IPS DF 4.7 (cell line): ENCODE data around the gene HSD11B2.

Experiments used
- DNase-seq: peaks from one replicate; pipeline ENCODE4 v3.0.0-alpha.2; 2013; ENCODE audit warnings: low spot score; ENCODE audit errors: extremely low read depth

HSD11B2 gene

DNA sequence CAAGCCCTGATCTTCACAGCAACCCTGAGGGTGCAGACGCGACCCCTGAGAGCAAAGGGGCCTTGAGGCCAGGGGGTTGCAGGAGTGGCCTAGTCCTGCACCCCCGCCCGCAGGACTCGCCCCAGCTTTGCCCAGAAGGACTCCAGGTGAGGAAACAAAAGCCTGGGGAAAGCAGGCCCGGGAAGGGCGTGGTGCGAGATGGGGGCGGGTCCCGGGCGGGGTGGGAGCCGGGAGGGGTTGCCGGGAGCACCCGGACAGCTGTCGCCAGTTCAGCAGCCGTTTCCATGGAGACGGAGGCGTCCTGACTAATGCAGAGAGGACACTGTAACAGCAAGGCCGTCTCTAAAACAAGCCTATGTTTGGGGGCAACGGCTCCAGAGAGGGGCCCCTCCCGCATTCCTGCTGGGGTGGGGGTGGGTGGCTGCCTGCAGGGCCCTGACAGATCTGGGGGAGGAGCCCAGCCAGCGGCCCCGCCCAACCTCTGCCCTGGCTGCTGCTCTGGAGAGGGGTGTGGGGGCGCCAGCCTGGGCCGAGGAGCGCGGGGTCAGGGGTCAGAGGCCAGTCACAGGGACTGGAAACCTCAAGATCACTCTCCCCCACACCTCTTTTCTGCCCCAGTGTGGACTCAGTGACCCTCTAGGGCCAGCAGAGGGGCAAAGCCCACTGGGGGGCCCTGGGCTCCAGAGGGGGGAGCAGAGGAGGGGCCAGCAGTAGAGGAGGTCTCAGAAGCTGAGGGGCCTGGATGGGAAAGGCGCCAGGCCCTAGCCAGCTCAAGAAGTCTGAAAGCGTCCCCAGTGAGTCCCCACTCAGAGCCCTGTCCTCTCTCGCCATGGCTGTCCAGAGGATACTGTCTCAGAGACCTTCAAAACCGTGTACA, 34.5 kb upstream of the HSD11B2 start:
- no peak for DNase-seq

DNA sequence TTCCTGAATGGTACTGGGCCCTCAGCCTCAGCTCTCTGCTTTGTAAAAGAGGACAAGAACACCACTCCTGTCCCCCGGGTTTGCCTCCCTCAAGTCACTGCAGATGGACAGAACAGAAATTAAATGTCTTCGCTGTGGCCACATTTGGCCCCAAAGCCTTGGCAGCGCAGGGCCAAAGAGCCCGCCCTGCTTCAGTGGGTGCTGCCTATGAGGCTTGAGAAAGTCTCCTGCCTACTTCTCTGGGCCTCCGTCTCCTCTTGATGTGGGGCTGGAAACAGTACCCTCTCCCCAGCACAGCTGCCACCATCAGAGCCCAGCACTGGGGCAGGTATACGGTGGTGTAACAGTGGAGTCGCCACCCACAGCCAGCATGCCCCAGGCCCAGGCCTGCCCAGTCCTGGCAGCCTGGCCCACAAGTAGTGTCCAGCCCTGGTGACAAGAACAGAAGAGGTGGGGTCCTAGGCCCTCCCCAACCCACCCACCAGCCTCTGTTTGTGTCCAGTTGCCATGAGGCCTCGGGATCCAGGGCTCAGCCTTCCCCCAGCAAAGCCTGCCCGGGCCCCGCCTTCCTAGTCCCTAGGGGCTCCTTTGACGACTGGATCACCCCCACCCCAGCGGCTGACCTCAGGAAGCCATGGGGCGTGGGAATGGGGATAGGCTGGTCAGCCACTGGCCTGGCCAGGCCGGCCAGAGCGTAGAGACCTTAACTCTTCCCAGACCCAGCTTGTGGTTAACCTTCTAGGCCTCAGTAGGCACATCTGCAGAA, 33.7 kb upstream of the HSD11B2 start:
- no peak for DNase-seq

DNA sequence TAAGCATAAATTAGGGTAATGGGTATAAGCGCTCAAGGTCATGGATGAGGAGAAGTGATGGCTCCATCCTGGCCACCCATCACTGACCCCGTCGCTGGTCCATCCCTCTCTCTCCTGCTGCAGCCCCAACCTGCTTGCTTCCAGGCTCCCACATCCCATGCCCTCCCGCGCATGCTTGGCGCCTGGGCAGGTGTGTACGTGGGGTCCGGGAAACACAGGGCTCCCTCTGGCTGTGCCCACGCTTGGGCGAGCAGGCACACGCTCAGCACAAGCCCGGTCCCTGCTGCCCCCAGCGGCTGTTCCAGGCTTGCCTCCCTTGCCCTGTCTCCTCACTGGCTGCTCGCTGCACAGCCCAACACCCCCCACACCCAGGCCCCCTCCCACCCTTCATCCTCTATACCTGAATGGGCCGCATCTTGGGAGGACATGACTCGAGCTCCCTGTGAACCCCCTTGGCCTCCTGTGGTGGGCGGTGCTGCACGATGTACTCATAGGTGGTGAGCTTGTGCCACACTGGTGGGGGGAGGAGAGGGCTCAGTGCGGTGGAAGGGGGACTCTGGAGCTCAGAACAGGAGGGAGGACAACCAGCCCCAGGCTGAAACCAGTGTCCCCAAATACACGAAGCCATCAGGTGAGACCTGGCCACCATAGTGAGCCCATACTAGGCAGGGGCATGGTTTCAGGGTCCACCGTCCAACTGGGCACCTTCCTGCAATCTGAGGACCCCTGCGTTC, 32.9 kb upstream of the HSD11B2 start:
- DNase-seq = no peak

DNA sequence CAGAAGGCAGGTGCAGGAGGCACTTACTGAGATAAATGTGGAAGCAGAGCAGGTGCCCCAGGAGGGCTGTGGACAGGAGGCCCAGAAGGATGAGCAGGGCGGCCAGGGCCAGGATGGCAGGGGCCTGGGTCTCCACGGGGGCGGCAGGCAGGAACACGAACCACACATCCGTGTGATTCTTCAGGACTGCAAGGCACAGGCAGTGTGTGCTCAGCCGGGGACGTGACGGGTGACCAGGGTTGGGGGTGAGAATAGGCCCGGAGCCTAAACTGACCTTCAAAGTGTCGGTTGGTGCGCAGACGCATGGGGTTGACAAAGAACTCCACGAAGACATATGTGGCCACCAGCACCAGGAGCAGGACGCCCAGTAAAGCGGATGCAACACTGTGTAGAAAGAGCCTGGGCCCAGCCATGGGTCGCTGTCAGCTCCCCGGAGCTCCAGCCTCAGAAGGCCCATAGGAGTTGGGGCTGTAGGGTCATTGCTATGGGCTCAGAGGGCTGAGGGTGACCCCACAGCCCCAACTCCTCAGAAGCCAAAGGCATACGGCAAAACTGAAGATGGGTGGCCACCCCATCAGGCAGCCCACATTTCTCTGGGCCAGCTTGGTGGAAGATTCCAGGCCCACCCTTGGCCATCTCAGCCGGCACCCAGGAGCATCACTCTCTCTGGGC, 32.2 kb upstream of the HSD11B2 start:
- no peak for DNase-seq

DNA sequence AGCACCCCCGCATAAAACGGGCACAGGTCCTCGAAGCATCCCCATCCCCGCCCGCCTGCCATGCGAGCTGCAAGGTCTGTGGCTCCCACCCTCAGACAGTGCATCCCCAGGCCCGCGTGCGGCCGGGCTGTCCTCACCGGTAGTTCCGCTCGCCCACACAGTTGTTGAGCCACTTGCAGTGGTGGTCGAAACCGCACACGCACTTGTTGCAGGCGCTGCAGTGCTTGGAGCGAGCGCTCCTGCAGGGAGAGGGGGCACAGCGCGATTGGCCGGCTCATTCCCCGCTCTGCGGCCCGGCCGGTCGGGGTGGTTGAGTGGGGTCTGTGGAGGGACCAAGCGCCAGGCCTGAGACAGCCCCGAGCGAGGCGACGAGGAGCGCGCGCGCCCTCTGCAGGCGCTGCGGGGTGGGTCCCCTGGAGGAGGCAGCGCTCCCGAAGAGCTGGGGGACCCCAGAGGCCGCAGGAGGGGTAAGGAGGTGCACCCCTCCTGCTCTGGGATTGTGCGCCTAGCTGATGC, 31.6 kb upstream of the HSD11B2 start:
- no peak for DNase-seq

DNA sequence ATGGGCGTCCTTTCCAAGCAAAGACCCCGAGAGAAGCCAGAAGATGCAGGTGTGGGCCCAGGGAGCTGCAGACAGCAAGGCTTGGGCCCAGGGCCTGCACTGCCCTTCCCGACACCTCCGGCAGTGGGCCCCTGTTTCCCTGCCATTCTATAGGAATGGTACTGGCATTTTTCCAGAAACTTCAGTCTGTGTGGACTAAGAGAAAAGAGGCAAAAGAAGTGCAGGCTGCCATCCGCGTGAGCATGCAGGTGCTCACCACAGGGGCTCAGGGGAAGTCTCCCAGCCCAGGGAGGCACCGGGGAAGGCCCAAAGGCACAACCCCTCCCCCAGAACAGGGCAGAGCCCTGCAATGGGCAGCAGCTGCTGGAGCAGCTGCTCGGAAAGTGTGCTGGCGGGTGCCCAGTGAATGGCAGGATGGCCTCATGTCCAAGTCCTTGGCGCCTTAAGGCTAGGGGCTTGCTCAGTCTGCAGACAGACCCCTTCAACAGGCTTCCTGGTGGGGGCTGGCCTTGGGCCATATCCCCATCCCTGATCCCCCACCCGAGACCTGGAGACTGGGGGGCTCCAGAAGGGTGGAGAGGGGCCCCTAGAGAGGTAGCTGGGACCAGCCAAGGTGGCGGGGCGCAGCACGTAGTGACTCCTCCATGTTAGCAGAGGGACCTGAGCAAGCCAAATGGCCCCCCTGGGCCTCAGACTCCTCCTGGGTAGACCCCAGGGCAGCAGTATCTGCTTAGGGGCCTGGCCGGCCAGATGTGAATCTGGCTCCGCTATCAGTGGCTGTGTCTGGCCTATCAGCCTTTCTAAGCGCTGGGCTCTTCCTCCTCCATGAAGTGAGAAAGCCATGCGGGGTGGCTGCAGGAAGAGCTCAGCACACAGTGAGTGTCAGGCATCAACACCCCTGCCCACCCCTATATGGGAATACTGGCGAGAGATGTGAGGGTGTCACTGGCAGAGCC, 30.9 kb upstream of the HSD11B2 start:
- no peak for DNase-seq

DNA sequence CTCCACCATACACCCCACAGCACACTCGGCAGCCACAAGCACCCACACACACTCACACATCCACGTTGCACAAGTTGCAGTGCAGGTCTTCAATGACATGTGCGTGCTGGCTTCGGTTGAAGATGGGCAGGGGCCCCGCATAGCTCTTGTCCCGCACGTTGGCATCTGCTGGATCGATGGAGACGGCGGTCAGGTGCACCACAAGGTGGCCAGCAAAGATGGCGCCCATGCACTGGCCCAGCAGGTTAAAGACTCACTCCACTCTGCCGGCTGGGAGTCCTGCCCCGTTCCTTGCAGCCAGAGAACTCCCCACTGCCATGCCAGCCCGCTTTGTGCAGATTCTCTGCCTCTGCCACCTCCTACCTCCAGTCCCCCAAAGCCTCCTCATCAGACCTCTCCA, 30.0 kb upstream of the HSD11B2 start:
- DNase-seq = no peak

DNA sequence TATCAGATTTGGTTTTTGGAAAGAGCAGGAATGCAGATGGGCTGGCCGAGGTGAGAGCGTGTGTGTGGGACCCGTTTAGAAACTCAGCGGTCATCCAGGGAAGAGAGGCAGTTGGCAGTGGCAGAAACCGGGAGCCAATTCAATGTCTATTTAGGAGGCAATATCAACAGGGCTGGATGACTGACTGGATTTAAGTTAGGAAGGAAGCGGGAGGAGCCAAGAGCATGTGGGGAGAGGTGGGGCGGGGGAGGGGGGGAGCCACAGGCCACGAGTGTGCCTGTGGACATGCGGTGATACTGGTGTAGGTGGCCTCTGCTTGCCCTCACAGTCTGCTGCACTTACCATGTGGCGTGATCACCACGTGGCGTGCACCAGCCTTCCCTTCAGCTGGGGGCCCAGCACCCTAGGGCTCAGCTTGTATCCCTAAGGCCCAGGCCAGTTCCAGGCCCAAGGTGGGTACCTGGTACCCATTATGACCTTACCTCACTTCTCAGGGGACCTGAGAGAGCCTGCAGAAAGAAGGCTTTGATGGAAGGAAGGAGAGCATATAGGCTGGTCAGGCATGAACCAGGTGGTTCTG, 26.9 kb upstream of the HSD11B2 start:
- DNase-seq = no peak

DNA sequence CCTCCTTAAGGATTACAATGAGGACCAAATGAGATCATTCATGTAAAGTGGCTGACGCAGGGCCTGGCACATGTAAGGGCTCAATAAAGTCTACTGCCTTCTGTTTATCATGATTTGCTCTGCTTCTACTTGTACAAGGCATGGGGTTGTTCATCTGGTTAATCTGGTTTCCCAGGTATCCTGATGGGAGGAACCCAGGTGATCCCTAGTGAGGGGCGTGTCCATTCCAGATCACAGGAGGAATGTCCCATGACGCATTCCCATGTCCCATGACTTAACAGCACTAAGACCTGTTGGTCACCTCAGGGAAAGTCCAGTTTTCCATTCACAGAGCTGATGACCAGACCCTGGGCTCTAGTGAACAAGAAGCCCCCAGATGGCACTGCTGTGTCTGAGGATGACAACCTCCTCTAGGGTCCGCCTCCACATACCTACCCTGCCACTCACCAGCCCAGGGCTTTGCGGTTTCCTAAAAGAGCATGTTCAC, 26.1 kb upstream of the HSD11B2 start:
- no peak for DNase-seq

DNA sequence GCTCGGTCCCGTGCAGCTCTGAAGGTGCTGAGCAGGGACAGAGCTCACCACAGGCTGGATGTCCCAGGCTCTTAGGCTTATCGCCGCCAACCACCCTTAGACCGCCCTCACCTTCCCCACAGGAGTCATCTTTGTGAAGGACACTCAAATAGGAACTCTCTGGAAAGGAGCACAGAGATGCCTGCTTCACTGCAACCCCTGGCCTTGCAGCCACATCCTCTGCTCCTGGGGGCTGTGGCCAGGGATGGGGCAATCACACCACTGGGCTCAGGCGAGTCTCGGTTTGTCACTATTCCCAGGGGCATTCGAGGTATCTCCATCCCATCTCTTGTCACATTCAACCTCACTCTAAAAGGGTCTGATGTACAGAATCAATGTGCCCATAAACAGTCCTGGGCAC, 25.6 kb upstream of the HSD11B2 start:
- DNase-seq = no peak

DNA sequence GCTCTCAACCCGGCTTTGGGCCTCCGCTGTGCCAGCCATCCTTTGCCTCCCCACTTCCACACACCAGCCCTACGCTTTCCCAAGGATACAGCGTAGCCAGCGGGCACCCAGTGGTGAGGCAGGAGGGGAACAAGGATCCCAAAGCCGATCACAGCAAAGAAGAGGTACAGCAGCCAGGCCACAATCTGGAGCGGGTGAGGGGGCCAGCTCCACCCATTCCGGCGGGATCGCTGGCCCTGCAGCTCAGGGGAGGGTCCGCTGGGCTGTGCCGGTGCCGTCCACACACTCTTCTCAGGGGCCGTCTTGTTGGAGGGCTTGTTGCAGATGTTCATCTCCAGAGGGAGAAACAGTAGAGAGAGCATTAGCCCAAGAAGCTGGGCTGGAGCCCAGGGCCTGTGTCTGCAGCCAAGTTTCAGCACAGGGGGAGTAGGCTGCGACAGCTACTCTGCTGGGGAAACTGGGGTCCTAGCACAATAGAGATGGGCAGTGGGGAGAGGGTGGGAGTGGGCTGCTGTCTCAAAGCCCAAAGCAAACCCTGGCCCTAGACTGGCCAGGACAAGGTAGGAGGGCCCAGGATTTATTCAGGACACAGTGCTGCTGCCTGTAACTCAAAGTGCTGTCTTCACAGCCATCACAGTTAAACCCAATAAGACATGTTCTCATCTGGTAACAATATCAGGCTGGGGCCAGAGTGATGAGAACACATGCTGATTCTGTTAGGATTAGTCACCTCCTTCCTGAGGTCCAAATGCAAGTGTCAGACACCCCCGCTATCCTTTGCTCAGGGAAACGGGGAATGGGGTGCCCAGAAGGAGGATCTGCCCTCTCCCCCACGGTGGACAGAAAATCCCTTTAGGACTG, 24.6 kb upstream of the HSD11B2 start:
- no peak for DNase-seq

DNA sequence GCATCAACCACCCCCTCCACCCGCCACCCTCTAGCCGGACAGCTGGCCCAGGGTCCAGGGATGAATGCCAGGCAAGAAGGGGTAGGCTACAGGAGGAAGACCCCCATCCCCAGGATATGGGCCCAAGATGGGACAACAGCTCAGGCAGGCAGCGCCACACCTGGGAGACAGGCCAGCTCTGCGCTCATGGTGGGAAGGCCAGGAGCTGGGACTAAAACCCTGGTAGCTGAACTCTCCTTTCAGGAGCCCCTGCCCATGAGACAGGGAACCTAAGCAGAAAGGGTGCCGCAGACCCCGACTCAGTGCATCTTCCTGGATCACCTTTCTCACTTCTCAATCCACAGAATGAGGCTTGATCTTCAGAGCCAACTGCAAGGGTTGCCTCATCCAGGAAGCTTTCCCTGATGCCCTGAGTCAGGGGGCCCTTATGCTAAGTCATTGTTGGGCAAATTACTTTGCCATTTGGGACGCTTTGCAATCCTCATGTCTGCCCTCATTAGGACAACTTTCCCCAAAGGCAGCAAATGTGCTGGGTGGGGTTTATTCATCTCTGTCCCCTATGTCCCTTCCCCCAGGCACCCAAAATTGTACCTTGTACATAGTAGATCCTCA, 23.6 kb upstream of the HSD11B2 start:
- no peak for DNase-seq

DNA sequence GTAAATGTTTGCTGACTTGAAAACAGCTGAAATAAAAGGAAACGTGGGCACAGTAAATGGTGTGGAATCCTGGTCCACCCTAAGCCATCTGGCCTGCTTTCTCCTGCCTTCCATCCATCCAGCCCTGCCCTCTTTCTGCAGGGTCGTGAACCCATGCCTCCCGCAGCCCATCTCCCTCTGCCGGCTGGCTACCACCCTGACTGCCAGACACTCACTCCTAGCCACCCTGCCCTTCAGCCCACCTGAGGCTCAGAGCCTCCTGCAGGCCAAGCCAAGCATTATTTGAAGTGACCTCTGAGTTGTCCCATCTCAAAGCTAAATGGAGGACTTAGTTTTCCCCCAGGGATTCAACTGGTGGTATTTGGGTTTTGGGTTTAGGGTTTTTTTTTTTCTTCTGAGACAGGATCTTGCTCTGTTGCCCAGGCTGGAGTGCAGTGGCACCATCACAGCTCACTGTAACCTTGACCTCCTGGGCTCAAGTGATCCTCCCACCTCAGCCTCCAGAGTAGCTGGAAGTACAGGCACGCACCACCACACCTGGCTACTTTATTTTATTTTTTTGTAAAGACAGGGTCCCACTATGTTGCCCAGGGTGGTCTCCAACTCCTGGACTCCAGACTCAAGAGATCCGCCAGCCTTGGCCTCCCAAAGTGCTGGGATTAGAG, 23.0 kb upstream of the HSD11B2 start:
- DNase-seq = no peak

DNA sequence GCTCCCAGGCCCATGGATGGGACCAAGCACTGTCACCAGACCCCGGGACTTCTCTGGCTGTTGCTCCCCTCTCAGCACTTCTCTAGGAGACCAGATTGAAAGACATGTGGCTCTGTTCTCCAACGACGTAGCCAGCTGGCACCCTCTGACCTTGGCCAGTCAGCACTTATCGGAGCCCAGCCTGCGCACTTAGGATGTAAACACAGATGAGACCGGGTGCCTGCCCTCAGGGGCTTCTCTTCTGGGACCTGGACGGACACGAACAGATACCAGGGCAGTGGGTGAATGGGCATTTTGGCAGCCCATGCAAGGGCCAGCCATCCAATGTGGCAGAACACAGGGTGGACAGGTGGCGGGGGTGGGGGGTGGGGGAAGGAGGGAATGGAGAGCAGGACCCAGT, 21.3 kb upstream of the HSD11B2 start:
- DNase-seq = no peak

DNA sequence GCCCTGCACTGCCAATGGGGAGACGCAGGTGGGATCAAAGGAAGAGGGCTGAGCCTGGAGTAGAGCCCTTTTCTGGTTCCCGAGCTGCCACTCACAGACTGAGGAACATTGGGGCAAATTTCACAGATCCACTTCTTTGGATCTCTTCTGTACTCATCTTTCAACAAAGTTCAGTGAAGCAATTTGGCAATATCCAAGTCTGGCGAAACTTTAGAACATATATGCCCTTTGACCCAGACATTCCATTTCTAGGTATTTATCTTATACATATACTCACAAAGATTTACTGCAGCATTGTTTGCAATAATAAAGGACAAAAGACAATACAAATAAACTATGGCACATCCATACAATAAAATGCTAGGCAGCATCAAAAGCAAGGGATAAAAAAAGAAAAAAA, 19.6 kb upstream of the HSD11B2 start:
- DNase-seq = no peak

DNA sequence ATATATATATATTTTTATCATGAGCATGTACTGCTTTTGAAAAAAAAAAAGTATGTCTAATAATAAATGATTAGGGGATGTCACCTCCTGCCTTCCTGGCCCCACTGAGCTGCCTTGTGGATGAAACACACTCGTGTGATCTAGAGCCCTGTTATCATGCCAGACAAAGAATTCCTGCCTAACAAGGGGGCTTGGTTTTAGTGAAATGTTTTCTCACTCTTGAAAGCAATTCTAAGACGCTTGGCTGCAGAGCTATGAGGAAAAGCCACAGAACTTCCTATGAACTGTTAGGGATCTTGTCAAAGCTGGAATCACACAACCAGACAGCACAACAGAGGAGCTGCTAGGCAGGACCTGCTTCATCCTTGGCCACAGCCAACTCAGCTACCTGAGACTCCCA, 18.6 kb upstream of the HSD11B2 start:
- no peak for DNase-seq

DNA sequence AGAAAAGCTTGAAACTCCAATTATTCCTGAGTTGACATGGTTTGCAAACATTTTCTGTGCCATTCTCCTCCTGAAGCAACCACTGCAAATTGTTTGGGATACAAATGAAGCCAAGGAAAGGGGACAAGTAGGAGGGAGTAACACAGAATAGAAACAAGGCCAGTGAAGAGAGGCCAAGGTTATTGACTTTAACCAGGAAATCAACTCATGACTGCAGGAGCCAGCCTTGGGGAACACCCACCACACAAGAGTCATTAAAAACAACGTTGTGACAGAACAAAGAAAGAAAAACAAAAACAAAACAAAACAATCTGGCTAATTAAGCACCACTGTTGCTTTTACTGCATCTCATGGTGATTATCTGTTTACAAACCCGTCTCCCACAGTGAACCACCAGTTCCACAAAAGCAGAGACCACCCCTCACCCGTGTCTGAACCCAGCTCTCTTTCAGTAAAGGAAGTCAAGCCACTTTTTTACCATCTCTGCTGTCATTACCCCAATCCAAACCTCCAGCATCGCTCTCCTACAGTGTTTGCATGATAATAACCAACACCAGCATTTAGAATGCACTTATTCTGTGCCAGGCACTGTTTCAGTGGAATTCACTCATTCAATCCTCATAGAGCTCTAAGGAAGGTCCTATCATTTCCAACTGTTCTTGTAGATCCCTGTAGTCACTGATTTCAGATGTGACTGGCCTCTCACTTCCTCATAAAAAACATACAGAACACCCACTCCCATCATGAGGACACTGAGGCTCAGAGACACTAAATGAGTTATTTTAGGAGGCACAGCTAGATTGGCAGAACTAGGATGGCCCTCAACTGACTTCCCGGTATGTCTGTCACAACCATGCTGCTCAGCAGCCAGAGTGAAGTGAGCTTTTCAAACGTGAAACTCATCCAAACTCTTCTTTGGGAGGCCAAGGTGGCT, 16.7 kb upstream of the HSD11B2 start:
- no peak for DNase-seq
